NCI-H748 (cell line): Measurements from ENCODE around the gene NHS.
"Not testable (repeated sequence)": the region's sequence is repeated elsewhere in the genome, so short reads cannot be mapped to it uniquely, and the experiment has no call there.

Source experiments
- DNase-seq: peaks from one replicate; lab custom pipeline; 2025; ENCODE audit not compliant: unreplicated experiment; lab: John Stamatoyannopoulos, UW

NHS gene

DNA sequence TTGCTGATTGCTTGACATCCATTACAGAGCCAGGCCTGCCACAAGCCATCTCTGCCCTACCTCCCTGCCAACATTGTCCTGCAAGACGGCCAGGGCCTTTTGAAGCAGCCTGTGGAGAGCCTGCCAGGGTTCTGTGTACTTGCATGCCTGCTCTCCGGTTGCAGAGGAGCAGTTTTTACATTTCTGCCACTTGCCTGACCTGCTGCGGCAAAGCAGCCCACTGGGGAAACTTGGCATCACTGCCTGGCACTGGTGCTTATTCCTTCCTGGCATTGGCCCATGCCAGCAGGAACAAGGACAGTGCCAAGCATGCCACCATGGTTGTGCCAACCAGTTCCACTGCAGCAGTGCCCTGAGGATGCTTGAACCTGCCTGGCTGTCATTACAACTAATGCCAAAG is 167.1 kb downstream of the NHS start:
- DNase-seq: no peak

DNA sequence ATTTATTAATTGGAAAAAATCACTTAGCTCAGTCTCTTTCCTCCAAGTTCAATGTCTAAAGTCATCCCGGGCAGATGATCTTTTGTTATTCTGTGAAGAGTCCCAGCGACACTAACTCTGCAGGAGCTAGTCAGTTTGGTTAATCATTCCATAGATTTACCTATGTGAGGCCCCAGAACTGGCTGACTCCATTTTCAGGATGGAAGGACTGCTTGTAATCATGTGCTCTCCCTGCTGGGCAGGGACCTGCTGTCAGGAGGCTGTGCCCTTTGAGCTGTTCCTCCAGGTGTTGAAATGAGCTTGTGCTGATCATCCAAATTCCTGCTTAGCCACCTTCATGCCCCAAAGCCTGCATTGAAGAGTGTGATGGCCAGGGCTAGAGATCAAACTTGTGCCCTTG is 169.8 kb downstream of the NHS start:
- no peak for DNase-seq

DNA sequence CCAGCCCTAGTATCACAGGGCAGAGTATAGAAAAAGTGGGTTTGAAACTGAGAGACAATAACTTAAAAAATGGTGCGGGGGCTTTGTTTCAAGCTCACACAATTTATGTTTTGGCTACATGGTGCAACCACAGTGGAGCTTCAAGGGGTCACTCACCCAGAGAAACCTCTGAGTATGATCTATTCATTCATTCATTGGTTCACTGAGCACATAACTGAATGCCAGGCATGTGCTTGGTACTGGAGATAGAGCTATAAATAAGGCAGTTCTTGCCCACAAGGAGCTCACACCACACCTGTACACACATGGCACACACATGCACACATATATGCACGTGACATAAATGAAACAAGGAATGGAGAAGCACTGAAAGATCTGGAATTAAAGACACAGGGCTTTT is 171.4 kb downstream of the NHS start:
- DNase-seq: no peak

DNA sequence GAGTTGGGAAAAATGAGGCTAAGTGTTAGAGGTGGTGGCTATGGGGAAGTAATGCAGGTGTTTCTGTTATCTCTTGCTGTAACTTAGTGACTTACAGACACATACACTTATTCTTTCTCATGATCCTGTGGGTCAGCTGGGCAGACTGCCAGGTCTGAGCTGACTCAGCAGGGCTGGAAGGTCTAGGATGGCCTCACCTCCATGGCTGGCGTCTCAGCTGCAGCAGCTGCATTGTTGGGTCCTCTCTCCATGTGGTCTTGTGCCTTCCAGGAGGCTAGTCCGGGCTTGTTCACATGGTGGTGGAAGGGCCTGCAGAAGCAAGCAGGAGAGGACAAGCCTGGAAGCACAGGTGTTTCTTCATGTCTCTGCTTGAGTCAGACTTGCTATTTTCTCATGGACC is 172.7 kb downstream of the NHS start:
- peak; percentile 84 for DNase-seq

DNA sequence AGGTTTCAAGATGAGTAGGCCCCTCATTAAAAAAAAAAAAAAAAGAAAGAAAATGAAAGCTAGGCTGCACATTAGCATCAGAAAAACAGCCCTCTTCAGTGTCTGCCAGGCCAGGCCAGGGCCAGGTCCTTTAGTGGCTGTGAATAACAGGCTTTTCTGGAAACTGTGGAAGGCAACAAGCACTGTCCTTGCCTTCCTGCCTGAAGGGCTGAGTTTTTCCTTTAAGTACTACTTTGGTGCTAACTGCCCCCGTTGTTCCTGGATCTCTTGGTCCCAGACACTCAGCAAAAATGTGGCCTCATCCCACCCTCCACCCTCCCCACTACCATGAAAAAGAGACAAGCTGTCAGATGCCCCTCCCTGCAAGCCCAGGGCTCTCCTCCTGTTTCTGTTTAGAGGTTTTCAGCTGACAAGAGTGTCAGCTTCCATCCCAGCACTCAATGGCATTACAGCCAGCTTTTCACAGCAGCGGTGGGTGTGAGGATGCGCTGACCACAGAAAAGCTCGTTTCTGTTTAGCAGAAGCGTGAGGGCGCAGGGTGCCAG is 174.2 kb downstream of the NHS start:
- peak; percentile 59 for DNase-seq

DNA sequence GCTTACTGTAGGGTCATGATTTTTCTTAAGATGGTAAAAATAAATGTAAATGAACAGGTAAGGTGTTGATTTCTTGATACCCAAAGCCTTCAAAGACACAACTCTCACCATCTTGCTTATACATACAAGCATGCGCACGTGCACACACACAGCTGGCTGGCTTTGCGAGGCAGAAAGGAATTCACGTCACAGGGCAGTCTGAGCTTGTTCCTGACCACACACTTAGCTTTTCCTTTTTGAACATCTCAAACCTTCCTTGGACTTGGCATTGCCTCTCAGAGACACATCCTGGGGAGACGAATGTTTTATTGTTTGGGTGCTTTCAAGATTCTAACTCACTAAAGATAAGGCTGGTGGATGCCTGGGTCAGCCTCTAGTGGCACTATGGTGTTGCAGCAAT is 175.0 kb downstream of the NHS start:
- no peak for DNase-seq

DNA sequence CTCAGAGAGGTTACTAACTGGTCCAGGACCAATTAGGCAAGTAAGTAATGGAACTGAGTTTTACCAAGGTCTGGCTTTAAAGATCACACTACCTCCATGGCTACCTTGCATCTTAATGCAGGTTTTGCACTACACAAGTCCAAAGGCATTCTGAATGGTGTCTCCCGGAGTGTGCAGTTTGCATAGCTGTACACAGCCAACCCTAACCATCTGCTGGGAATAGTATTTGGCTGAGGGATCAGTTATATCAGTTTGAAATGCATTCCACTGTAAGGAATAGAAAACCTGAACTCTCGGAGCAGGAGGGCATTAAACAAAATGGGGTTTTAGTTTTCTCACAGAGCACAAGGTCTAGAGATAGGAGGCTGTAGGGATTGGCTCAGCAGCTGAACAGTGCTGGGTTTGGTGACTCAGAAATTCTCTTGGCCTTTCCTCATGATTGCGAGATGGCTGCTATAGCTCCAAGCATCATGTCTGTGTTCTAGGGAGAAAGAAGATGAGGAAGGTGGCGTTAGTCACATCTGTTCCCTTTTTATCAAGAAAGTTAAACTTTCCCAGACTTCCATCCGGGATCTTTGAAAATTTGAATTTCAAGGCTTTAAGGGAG is 177.1 kb downstream of the NHS start:
- DNase-seq: no peak

DNA sequence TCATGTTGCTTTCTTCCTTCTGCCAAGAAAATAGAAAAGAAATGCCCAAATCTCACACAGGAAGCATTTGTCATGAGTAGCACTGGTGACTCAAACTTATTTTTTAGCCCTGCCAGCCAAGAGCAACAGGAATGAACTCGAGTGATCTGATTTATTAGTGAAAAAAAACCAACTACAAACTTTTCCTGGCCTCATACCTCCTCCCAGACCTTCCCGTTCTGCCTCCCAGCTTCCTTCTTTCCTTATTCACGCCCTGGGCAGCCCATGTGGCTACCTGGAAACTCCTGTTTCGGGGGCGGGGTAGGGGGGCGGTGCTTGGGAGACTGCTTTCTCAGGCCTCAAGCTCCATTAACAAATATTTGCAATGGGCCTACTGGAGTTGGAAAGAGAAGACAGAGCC is 178.5 kb downstream of the NHS start:
- DNase-seq: peak; percentile 3

DNA sequence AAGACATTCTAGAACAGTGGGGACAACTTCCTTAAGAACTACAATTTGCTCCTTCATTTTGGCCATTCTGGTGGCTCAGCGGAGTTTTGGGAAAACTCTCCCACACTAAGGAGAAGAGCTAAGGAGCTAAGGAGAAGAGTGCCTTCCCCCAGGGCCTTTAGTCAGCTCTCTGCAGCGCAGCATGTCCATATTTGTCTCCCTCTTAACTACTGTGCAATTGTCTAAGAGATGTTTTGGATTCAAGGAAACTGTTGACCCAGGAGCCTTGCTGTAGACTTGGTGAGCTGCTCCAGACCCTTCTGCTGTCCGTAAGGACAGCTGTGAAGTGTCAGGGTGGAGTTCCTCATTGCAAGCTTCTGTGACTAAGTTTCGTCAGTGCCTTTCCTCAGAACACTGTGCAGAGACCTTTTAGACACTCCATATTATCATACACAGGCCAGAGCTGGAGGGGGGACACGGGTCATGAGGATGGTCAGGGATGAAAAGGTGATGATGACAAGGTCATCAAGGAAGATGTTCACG is 179.0 kb downstream of the NHS start:
- no peak for DNase-seq

DNA sequence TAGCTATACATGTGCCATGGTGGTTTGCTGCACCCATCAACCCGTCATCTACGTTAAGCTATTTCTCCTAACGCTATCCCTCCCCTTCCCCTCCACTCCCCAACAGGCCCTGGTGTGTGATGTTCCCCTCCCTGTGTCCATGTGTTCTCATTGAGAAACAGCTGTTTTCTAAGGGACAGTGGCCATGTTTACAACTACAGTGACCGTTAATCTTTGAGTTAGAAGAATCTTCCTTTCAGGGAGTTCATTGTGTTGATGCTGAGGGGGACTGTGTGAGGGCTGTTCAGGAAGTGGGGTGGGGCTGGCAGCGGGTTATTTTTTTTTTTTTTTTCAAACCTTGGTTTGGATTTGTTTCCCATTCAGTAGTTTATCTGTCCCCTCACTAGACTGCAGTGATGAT is 179.9 kb downstream of the NHS start:
- no peak for DNase-seq

DNA sequence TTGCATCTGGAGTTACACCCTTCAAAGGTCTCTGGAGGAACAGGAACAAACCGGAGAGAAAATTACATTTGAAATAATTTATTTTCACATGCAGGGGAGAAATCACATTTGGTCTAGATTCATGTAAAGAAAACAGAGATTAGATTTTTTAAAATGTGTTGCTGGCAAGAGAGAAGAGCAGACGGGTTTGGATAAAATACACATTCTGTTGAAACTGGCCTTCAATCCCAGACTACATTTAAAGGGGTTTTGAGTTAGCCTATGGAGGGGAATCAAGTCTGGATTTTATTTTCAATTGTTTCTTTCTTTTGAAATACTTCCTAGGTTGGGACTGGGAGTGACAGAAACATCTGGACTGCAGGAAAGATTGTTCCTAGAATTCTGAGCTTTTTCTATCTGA is 180.8 kb downstream of the NHS start:
- DNase-seq: no peak

DNA sequence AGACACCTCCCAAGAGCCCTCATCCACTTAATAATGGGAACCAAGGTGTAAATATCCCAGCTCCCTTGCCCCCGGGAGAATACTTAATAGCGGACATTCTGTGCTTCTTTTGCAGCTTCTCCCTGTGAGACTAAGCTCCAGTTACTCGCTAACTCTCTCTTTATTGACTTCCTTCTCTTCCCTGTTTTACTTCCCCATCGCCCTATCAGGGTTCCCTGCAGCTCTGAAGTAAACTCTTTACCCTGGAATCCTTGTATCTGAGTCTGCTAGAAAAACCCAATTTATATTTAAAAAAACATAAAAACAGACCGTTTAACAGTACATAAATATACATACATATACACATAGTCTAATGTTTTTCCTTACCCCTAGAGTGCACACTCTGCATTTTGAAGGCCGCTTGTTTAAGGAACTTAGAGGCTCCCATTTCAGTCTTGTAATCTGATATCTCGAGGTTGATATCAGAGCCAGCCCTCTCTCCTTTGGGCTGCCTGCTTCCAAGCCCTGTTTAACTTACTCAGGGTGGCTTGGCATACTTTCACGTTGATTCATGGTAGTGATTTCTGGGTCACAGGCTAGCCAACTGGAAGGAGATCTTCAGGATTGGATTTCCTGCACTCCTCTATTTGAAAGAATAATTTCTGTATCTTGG is 184.9 kb downstream of the NHS start:
- peak; percentile 21 for DNase-seq

DNA sequence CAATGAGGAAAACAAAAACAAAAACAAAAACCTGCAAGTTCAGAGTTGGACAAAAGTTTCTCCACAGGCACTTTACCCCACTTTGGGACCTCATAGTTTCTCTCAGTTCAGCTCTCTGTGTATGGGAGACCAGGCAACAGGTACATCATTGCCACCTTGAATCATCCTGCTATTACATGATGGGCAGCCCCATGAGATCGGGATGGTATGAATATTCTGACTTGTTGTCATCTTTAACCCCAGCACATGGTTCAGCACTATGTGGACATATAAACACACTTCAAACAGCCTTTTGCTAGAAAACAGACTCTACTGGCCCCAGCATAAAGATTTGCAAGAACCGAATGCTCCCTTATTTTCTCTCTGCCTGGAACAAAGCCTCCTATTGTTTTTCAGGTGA is 185.4 kb downstream of the NHS start:
- DNase-seq: no peak

DNA sequence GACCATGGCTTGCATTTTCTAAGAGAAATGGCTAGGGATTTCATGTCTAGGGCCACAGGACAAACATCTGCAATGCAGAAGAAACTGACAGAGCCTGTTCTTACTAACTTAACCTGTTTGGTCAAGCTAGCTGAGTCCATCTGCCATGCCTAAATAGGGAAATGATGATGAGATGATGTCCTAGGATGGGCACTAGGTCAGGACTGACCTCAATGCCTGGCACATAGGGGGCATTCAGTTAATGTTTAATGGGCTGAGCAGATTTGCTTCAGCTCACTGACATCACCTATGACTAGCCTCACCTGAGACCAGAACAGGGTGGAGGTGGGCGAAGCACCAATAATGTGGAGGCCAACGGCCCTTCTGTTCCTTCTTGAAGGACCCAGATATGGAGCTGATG is 188.1 kb downstream of the NHS start:
- DNase-seq: no peak

DNA sequence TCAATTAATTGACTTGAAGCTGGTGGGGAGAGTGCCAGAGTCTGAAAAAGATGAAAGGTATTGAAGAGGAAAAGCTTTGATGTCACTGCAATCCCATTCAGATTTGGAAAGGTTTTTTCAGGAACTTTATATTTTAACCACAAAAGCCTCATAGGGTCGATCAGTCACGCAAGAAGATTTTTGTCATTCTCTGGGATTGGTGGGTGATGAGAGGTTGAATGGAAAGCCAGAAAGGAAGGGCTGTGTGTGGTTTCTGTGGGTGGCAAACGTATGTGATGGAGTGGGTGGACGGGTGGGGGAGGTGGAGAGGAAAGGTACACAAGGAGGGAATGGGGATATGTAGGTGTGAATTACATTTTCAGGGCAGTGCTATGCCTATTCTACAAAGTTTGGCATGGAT is 188.5 kb downstream of the NHS start:
- DNase-seq: no peak

DNA sequence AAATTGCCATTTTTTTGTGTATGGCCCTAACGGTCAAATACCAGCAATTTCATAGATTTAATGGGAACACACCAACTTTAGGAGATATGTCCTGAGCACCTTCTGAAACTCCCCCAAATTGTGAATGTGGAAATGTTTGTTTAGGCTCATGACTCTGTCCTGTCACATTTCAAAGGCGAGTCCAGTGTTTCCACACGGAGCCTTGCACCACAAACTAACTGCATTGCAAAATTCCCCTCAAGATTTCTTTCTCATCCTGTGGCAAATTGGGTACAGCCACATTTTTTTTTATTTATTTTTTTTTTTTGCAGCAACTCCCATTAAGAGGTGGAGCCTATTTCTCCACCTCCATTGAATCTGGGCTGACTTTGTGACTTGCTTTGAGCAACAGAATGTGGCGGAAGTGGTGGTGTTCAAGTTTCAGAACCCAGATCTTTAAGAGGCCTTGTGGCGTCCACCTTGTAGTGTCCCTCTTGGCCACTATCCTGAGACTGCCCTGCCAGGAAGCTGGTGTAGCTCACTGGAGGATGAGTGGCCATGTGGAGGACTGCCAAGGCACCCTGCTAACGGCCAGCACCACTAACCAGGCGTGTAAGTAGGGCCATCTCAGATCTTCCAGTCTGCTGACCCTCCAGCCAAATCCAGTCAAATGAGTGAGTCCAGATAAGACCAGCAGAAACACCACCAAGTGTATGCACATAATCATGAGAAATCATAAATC is 189.8 kb downstream of the NHS start:
- no peak for DNase-seq

DNA sequence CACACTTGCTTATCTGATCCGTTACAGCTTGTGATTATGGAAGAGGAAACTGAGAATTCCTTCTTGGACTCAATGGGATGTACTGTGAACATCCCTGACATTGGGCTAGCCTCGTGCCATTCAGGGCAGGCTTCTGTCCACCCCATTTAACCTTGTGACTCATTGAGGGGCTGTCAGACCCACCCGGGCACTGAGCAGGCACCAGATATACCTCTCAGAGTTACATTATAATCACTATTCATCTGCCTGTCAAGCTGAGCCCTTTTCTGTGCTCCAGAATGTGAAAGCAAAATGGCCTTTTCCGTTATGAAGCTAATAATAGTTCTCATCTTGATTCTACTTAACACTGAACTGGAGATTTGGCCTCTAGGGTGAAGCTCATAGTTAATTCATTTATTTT is 191.7 kb downstream of the NHS start:
- no peak for DNase-seq

DNA sequence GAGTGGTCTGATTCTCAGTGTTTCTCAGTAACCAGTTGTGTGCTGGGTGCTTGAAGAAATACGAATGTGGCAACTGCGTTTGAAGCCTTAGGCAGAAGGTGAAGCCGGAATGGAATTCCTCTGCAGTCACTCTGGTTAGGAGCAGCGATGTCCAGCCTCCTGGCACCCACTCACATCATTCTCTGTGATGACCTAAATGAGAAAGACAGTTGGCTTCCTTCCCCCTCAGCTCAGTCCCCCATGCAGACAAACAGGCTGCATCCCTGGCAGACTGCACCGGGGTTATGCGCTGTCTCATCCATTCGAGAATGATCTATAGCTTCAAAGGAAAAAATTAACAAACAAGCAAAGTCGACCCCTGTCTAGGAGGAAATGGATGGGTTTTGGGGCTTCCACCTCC is 192.2 kb downstream of the NHS start:
- DNase-seq: no peak

DNA sequence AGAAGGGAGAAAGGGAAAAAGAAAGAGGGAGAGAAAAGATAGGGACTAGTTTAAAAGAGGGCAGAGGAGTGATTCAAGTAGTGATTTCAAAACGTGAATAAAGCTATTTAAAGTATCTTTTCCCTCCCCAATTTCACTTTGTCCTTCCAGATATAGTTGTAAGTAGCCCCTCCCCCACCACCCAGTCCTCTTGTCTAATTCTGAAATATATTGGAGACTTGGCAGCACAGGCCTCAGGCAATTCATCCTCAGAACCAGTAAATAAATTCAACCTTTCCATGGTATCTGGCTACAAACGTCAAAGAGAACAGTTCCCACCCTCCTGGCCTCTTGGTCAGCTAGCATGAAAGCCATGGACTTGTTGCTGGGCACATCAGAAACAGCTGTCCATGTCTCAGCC is 192.8 kb downstream of the NHS start:
- DNase-seq: no peak

DNA sequence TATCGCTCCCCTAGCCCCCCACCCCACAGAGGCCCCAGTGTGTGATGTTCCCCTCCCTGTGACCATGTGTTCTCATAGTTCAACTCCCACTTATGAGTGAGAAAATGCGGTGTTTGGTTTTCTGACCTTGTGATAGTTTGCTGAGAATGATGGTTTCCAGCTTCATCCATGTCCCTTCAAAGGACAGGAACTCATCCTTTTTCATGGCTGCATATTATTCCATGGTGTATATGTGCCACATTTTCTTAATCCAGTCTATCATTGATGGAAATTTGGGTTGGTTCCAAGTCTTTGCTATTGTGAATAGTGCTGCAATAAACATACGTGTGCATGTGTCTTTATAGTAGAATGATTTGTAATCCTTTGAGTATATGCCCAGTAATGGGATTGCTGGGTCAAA is 193.8 kb downstream of the NHS start:
- not testable (repeated sequence) for DNase-seq

DNA sequence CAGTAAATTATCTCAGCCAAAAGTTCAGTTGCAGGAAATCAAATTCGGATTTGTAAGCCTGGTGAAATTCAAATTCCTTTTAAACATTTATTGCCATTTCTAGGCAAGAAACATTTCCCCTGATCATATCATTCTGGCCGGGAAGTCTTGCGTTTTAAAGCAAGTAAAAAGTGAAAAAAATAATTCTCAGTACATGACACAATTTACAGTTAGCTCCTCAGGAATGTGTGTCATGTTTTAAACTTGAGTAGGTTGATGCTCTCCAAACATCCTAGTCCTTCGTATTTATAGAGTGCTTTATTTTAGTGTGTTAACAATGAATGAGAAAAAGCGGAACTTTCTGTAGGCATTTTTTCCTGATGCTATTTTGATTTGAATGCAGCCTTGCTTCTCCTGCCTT is 204.0 kb downstream of the NHS start:
- no peak for DNase-seq

DNA sequence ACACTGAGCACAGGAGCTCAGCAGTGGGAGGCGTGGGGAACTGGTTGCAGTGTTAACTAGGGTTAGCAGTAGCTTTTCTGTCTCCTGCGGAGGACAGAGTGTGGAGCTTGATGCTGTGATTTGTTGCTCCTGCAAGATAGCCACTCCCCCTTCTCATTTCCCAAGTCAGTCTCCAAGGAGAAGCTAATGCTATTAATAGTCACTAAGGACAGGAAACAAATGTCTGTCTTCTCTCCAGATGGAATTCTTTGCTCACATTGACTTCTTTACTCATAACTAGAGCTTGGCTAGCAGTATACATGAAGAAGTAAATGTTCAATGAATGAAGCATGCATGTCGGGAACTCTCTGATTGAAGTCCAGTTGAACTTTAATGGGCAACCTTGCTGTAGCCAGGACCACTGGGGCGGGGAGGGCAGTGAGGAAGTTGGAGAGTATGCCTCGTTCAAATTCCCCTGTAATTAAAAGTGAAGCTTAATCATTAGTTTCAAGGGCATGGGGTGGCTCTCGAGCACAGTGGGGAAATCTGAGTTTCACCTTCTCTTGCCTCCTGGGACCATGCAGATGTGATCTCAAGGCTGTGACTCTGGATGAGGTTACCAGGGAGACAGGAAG is 205.6 kb downstream of the NHS start:
- no peak for DNase-seq
